ENCODE results near the gene IFNL4.
"Not testable (repeated sequence)": the region's sequence is repeated elsewhere in the genome, so short reads cannot be mapped to it uniquely, and the experiment has no call there.

IFNL4 gene

DNA sequence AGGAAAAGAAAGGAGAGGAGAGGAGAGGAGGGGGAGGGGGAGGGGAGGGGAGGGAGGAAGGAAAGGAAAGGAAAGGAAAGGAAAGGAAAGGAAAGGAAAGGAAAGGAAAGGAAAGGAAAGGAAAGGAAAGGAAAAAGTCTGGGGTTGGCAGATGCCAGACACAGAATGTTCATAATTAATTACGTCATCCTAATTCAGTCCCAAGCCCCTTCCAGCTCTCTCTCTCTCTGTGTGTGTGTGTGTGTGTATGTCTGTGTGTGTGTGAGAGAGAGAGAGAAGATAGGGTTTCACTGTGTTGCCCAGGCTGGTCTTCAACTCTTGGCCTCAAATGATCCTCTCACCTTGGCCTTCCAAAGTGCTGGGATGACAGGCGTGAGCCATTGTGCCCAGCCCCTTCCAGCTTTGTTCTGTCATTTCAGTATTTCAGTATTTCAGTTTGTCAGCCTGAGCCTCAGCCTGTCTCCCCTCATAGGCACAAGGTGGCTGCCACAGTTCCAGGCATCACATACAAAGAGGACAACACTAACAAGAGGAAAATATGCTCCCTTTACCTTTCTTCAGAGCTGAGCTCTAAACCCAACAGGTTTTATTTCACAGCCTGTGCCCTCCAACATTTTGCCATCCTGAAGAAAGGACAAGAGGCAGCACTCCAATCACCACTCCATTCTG lies 18.4 kb downstream of the IFNL4 start:
- no peaks in the 10 kb centered on the region for H3K79me2 ChIP-seq (ENCODE audit: insufficient read depth, low read length)
- no peaks in the 10 kb centered on the region for H3K9me2 ChIP-seq (ENCODE audit: low read depth, low read length)
- no peaks in the 10 kb centered on the region for H3K27me3 ChIP-seq (ENCODE audit: insufficient read depth, low read length)
- no peaks in the 10 kb centered on the region for H3F3A ChIP-seq (ENCODE audit: insufficient read depth, low read length)
- no peaks in the 10 kb centered on the region for H3K36me3 ChIP-seq (ENCODE audit: insufficient read depth, low read length)
- no peak overlapping the region for H3K9ac ChIP-seq (ENCODE audit: low read length)
- no peaks in the 10 kb centered on the region for H4K20me1 ChIP-seq (ENCODE audit: insufficient read depth, low read length)
- H3K9me3 ChIP-seq (ENCODE audit: low read length): no peaks in the 10 kb centered on the region
- TF ChIP-seq, protein P1, sequence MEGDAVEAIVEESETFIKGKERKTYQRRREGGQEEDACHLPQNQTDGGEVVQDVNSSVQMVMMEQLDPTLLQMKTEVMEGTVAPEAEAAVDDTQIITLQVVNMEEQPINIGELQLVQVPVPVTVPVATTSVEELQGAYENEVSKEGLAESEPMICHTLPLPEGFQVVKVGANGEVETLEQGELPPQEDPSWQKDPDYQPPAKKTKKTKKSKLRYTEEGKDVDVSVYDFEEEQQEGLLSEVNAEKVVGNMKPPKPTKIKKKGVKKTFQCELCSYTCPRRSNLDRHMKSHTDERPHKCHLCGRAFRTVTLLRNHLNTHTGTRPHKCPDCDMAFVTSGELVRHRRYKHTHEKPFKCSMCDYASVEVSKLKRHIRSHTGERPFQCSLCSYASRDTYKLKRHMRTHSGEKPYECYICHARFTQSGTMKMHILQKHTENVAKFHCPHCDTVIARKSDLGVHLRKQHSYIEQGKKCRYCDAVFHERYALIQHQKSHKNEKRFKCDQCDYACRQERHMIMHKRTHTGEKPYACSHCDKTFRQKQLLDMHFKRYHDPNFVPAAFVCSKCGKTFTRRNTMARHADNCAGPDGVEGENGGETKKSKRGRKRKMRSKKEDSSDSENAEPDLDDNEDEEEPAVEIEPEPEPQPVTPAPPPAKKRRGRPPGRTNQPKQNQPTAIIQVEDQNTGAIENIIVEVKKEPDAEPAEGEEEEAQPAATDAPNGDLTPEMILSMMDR (IDR thresholded peaks at IDR 0.05; ENCODE audit: low read length): no peak
- no peak for TF ChIP-seq EZH2 (IDR thresholded peaks at IDR 0.05; ENCODE audit: borderline replicate concordance, low read length)
- no peak overlapping the region for H3K4me3 ChIP-seq (ENCODE audit: low read depth, low read length, poor library complexity, severe bottlenecking)
- H3K27ac ChIP-seq (ENCODE audit: low read depth, low read length, poor library complexity, severe bottlenecking): no peak overlapping the region
- H2AFZ ChIP-seq (ENCODE audit: low read length): no peak overlapping the region
- no peak overlapping the region for H3K4me2 ChIP-seq (ENCODE audit: low read length)
- no peaks in the 10 kb centered on the region for H3K4me1 ChIP-seq (ENCODE audit: insufficient read depth, low read length, severe bottlenecking)

DNA sequence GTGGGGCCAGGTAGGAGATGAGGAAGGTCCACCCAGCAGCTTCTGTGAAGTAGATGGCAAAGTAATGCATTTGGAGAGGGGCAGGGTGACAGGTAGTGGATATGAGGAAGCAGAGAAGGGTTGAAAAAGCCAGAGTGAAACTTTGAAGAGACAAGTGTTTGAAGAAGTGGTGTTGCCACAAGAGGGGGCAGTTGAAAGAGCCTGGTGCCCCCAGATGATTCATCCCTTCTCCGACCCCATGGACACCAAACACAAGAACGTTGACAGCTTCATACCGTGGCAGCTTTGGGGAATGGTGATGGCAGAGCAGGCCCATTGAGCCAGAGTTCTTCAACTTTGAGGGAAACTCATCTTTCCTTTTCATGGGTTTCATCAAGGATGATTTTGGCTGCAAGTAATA lies 23.7 kb downstream of the IFNL4 start:
- no peak overlapping the region for H2AFZ ChIP-seq (ENCODE audit: low read length)
- no peak overlapping the region for H3K4me2 ChIP-seq (ENCODE audit: low read length)
- no peak overlapping the region for H3K9ac ChIP-seq (ENCODE audit: low read length)
- no peaks in the 10 kb centered on the region for H3K27me3 ChIP-seq (ENCODE audit: insufficient read depth, low read length)
- no peaks in the 10 kb centered on the region for H3K79me2 ChIP-seq (ENCODE audit: insufficient read depth, low read length)
- TF ChIP-seq EZH2 (IDR thresholded peaks at IDR 0.05; ENCODE audit: borderline replicate concordance, low read length): no peak
- TF ChIP-seq, protein P1 (IDR thresholded peaks at IDR 0.05; ENCODE audit: low read length): no peak; the same call in 1 of the 2 replicates
- no peaks in the 10 kb centered on the region for H3F3A ChIP-seq (ENCODE audit: insufficient read depth, low read length)
- no peaks in the 10 kb centered on the region for H4K20me1 ChIP-seq (ENCODE audit: insufficient read depth, low read length)
- H3K9me3 ChIP-seq (ENCODE audit: low read length): no peaks in the 10 kb centered on the region
- no peak overlapping the region for H3K4me3 ChIP-seq (ENCODE audit: low read depth, low read length, poor library complexity, severe bottlenecking)
- no peaks in the 10 kb centered on the region for H3K9me2 ChIP-seq (ENCODE audit: low read depth, low read length)
- no peaks in the 10 kb centered on the region for H3K36me3 ChIP-seq (ENCODE audit: insufficient read depth, low read length)
- H3K27ac ChIP-seq (ENCODE audit: low read depth, low read length, poor library complexity, severe bottlenecking): no peak overlapping the region
- H3K4me1 ChIP-seq (ENCODE audit: insufficient read depth, low read length, severe bottlenecking): no peaks in the 10 kb centered on the region

DNA sequence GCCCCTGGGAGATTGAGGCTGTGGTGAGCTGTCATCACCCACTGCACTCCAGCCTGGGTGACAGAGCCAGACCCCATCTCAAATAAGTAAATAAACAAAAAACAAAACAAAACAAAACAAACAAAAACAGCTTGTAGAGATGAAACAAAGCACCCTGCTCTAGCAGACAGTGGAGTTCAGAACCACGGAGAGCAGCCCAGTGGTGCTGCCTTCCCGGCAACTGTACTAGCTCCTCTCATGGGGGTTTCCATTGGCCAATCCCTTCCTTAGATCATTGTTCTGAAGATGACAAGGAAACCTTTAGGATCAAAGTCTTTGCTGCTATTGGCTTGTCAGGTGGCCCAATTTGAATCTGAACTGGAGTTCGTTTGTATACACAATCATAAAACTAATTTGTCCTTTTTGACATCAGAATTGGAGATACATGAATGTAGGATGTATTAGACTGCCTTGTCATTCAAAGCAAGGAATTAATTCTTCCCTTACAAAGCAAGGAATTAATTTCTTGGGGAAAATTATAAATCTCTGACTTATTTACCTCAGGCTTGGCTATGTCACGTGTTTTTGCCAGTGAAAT lies 24.9 kb downstream of the IFNL4 start:
- TF ChIP-seq, protein P1 (IDR thresholded peaks at IDR 0.05; ENCODE audit: low read length): no peak
- TF ChIP-seq EZH2 (IDR thresholded peaks at IDR 0.05; ENCODE audit: borderline replicate concordance, low read length): no peak
- Histone ChIP-seq H3K9ac (ENCODE audit: low read length) (no peak overlapping the region), H3K4me1 (ENCODE audit: insufficient read depth, low read length, severe bottlenecking) (no peaks in the 10 kb centered on the region), H3F3A (ENCODE audit: insufficient read depth, low read length) (no peaks in the 10 kb centered on the region), H3K36me3 (ENCODE audit: insufficient read depth, low read length) (no peaks in the 10 kb centered on the region), H3K79me2 (ENCODE audit: insufficient read depth, low read length) (no peaks in the 10 kb centered on the region), H3K27me3 (ENCODE audit: insufficient read depth, low read length) (no peaks in the 10 kb centered on the region), H3K4me2 (ENCODE audit: low read length) (no peak overlapping the region), H3K9me2 (ENCODE audit: low read depth, low read length) (no peaks in the 10 kb centered on the region), H3K9me3 (ENCODE audit: low read length) (no peaks in the 10 kb centered on the region), H3K27ac (ENCODE audit: low read depth, low read length, poor library complexity, severe bottlenecking) (no peak overlapping the region), H2AFZ (ENCODE audit: low read length) (no peak overlapping the region), H3K4me3 (ENCODE audit: low read depth, low read length, poor library complexity, severe bottlenecking) (no peak overlapping the region), H4K20me1 (ENCODE audit: insufficient read depth, low read length) (no peaks in the 10 kb centered on the region)

DNA sequence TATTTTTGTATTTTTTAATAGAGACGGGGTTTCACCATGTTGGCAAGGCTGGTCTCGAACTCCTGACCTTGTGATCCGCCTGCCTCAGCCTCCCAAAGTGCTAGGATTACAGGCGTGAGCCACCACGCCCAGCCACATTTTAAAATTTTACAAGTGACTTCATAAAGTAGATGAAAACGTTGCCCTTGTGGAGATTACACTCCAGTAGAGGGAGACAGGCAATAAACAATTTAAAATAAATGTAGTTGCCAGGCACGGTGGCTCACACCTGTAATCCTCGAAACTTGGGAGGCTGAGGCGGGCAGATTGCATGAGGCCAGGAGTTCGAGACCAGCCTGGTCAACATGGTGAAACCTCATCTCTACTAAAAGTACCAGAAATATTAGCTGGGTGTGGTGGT lies 29.5 kb downstream of the IFNL4 start:
- not testable (repeated sequence) for H3K27ac ChIP-seq (ENCODE audit: low read depth, low read length, poor library complexity, severe bottlenecking); H2AFZ ChIP-seq (ENCODE audit: low read length); H3K4me2 ChIP-seq (ENCODE audit: low read length); H3K27me3 ChIP-seq (ENCODE audit: insufficient read depth, low read length); H3K4me3 ChIP-seq (ENCODE audit: low read depth, low read length, poor library complexity, severe bottlenecking); H3K9ac ChIP-seq (ENCODE audit: low read length); H3K4me1 ChIP-seq (ENCODE audit: insufficient read depth, low read length, severe bottlenecking); H3K79me2 ChIP-seq (ENCODE audit: insufficient read depth, low read length); H3K9me3 ChIP-seq (ENCODE audit: low read length); H3K36me3 ChIP-seq (ENCODE audit: insufficient read depth, low read length); H4K20me1 ChIP-seq (ENCODE audit: insufficient read depth, low read length); H3F3A ChIP-seq (ENCODE audit: insufficient read depth, low read length); H3K9me2 ChIP-seq (ENCODE audit: low read depth, low read length)

Measured in OCI-LY1 (cell line).